Daoy (cell line): ENCODE results near the gene HOXB7. TPM values are rescaled to one million over a fixed set of nuclear protein-coding genes. Genes with fewer than 3 reads are reported as not detected.

Source experiments
- DNase-seq: peaks from one replicate; pipeline ENCODE4 v3.0.0-alpha.2; 2015; ENCODE audit warnings: low read depth
- total RNA-seq: library from RNA; depleted of rRNA; stranded (reverse); fragments of >200 nt; shearing (Covaris generic); gene quantifications from 2 replicates; pipeline ENCODE4 v1.2.3, GENCODE V29; 2014; rRNA removed

HOXB7 gene
- total RNA-seq, 1 experiment from 2014 or later, result 13.2 TPM

- no peak for DNase-seq
These were observed 43.6 kb downstream of the HOXB7 start for GRCh38 chr17:48567209-48567608.

GRCh38 chr17:48566717-48567116 lies 44.1 kb downstream of the HOXB7 start:
- DNase-seq, result no peak

DNA sequence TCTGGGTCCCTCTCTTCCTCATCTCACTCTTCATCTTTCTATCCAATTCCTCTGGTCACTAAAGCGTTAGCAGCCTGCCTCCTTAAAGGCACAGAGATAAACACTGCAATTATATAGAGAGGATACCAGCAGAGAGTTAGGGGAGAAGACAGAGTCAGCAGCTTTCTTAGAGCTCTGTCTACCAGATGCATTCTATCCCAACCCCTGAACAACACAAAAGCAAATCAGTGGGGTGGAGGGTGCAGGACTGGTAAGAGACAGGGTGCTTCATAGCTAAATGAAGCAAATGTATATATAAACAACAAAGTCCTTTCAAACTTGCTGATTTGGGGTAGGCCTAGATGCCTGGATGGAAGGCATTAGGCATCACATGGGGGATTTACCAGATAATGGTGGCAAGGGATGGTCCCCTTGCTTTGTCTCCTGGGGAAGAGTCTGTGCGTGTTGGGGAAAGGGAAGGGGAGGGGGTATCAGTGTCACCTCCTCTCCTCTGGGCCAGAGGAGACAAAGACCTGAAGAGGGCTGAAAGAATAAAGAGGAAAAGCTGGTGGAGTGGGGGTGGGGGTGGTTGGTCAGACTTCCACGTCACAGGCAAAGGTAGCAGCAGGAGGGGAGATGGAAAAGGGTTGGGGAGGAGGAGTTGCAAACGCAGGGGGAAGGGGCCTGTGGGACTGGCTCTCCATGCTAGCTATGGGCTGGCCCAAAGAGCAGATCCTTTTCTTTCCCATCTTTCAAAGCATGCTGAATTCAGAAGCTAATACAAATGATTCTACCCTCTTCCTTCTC lies 44.7 kb downstream of the HOXB7 start:
- no peak for DNase-seq

DNA sequence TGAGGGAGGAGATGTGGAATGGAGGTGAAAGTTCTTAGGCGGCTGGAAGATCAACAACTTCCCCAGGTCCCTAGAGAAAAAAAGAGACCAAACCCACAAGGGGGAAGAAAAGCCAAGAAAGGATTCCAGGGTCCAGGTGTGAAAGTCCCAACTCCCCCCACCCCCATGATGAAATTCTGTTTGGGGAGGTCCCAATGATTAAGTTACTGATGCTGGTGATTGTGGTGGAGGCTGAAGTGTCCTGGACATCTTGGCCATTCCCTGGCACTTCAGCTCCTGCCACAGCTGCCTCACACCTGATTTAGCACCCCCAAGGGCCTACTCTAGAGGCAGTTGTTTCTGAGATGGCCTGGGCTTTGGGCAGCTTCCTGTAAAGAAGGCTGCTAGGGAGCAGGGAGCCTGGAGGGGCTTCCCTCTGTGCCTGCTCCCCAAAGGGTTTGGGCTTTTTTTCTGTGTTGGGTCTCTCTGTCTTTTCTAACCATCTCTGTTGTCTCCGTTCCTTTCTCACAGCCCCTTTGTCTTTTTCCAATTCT lies 45.7 kb downstream of the HOXB7 start:
- no peak for DNase-seq

DNA sequence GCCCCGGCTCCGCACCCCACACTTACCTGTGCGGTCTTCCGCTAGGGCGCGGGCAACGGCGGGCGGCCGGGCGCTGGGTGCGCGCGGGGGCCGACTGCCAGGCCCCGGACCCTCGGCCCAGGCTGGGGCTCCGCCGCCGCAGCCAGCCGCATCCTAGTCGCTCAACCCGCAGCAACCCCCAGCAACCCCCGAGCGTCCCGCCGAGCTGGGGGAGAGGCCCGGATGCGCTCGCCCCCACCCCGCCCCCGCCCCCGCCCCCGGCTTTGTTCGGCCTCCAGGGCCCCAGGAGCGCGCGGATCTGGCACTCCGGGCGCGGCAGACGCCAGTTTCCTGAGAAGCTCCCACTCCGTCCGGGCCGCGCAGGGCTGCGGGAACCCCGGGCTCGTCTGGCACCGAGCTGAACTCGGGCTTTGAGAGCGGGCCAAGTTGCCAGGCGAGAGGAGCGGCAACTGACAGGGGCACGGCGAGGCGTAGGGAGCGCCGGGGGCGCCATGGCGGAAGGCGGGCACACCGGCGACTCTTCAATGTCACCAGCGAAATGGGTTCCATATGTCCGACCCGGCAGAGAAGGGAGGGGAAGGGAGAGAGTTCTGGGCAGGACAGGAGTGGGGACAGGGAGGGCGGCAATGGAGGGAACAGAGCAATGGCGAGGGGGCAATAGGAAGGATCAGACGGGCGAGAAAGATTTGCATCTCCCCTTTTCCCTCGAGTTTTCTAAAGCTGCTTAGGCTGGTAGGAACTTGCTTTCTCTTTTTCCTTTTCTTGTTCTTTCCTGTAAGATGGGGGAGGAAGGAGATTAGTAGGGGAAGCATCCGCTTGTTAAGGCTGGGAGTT lies 46.4 kb downstream of the HOXB7 start:
- DNase-seq, result no peak

- DNase-seq, result no peak
These were observed 47.0 kb downstream of the HOXB7 start for GRCh38 chr17:48563867-48564187.

DNA sequence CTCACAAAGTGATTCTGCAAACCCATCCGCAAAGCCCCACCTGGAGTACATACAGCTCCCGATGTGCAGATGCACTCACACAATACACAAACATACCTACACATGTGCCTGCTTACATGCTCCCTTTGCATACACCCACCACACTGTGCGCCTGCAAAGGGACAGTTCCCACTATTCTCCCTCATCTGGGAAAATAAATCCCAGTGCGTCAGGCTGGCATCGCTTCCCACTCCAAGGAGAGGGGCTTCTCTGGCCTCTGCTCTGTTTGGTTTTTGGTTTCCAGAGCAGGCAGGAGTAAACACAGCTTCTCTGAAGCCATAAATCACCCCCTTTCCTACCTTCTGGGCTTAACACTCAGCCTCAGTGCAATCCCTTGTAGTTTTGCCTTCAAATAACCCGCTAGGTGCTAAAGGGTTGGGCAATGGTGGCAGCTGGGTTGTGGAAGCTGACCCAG lies 47.4 kb downstream of the HOXB7 start:
- no peak for DNase-seq

DNA sequence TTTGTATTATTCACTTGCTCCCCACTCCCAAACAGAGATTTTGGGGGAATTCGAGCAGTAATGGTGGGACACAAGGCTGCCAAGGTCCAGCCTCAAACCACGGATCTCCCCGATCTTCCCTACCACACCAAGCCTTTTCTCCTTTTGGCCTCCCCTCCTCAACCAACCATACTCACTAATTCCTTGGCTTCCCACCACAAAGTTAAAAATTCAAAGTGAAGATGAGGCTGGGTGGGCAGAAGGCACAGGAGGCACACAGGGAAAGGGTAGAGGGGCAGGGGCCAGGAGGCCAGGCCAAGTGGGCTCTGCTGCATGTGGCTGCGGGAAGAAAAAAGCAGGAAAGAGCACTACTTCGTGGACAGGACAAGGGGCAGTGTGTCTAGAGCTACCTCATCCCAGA lies 47.9 kb downstream of the HOXB7 start:
- no peak for DNase-seq

- no peak for DNase-seq
These were observed 48.7 kb downstream of the HOXB7 start for GRCh38 chr17:48561884-48562810.

DNA sequence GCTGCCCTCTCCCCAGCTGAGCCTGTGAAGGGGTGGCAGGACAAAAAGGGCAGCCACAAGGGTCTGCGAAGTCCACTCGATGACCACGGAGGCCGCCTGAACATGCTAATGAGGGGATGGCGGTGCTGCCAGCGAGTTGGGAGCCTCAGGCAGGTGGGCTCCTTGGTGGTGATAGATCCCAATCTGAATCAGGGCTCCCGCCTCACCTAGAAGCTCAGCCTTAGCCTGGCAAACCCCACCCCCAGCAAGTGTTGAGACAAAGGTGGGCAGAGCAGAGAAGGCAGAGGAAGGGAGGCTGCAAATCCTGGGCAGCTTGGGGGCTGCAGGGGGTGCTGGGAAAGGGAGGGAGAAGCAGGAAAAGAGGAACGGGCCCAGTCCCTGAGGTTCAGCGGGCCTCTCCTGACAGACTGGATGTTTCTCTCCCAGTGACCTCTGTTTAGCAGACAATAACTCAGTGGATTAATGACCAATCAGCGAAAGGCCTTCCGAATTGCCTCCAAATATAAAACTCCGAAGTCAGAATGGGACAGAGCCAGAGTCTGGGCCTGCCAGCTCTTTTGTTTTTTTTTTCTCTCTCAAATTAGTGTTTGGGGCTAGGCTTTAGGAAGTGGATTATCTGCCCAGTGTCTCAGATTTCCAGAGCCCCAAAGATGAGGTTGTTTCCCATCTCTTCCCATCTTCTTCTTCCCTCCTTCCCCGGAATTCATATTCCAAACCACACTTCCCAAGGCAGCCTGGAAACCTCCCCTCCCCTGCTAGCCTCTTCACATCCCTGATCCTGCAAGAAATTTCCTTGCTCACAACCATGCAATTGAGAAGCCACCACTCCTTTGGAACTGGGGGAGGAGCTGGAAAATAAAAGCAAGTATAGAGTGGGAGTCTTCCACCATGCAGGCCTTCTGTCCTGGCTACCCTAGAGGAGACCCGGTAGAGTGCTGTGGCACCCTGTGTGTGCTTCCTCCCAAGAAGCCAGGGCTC lies 50.7 kb downstream of the HOXB7 start:
- DNase-seq, result no peak

DNA sequence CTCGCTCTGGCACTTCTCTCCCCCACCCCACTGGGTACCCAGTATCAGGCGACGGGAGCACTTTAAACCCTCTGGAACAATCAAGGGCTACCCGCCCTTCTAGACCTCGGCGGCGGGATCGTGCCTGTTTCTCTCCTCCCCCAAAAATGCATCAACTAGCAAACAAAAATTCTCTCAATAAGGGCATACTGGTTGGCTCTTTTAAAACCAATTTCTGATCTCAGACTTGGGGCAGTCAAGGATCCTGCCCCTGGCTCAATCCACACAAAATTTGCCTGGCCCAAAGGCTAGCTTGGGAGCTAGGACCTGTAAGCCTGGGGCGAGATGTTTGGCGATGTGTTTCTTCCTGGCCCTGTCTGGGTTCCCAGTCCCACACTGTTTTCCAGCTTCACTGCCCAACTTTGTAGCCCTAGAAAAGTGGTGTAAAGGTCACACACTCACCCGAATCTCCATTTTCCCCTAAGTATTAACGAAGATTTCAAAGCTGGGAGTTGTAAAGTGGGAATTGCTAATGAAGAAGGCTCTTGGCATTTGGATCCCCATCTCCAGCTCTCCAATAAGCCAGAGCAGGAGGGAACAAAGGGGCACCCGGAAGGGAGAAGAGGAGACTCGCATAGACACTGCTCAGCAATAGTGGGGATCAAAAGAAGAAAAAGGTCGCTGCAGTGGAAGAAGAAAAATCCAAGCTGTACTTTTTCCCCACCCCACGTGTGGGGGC lies 51.5 kb downstream of the HOXB7 start:
- DNase-seq, result no peak

DNA sequence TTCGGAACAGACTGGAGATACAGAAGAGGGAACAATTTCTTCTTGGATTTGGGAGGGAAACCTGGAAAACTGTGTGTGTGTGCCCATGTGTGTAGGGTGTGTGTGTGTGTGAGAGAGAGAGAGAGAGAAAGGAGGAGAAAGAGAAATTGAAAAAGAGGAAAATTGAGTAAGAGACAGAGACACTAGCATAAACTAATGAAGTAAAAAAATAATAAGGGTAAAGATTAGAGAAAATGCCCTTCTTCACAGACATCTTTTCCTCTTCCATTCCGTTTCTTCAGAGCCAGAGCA lies 52.0 kb downstream of the HOXB7 start:
- no peak for DNase-seq

DNA sequence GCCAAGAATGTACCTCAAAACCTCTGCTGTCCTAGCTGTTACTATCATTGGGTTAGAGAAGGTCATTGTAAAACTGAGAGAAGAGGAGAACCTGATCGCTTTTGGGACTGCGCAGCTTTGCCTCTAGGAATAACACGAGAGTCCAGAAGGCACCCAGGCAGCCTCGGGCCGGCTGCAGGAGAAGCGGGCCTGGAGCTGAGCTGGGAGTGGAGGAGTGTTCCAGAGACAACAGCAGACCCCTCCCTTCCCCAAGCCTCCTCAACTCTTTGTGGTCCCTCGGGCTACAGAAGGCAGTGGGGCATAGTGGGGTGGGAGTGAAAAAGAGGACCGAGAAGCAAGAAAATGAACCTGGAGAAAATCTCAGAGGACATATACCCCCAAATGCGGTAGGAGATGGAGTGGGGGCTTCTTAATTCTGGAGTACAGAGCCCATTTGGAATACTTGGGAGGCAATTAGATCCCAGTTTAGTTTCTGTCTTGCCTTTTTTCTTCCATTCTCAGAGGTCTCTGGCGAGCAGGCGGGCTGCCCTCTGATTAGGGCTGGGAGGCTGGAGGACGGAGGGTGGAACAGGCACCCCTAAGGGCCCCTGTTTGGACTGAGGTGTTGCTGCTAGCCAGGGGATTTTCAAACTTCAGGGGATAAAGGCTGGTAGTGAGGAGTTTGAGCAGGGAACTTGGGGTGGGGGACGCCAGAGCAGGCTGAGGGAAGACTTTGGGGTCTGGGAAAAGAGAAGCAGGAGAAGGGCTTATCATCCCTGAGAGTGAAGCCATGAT lies 52.6 kb downstream of the HOXB7 start:
- no peak for DNase-seq

Other genes with a start within 250 kb of the HOXB7 start
- gene SKAP1, start 180.8 kb downstream of the HOXB7 start, total RNA-seq, result 0.17 TPM in 1 of 2 replicates, not detected in the other
- gene HOXB1, start 80.0 kb downstream of the HOXB7 start, total RNA-seq, result not detected in 2 replicates
- 1.3 and 15.9 TPM in 2 replicates for gene HOXB2, start 65.9 kb downstream of the HOXB7 start, total RNA-seq
- gene HOXB4, start 32.7 kb downstream of the HOXB7 start, total RNA-seq, result 0.68 and 2.5 TPM in 2 replicates
- gene HOXB3, start 20.8 kb downstream of the HOXB7 start, total RNA-seq, result 1.3 and 3.1 TPM in 2 replicates
- gene HOXB5, start 17.2 kb downstream of the HOXB7 start, total RNA-seq, result 0.06 TPM in 1 of 2 replicates, not detected in the other
- 2.4 and 6.7 TPM in 2 replicates for gene HOXB6, start 6.0 kb downstream of the HOXB7 start, total RNA-seq
- 6.9 and 12.4 TPM in 2 replicates for gene HOXB8, start 4.3 kb upstream of the HOXB7 start, total RNA-seq
- 4.7 and 10.6 TPM in 2 replicates for gene HOXB9, start 15.3 kb upstream of the HOXB7 start, total RNA-seq
- not detected in 2 replicates for gene PRAC1, start 111.5 kb upstream of the HOXB7 start, total RNA-seq
- not detected in 2 replicates for gene PRAC2, start 112.2 kb upstream of the HOXB7 start, total RNA-seq
- gene HOXB13, start 117.7 kb upstream of the HOXB7 start, total RNA-seq, result 2.5 and 3.2 TPM in 2 replicates
- gene TTLL6, start 206.2 kb upstream of the HOXB7 start, total RNA-seq, result not detected in 2 replicates
- gene CALCOCO2, start 220.0 kb upstream of the HOXB7 start, total RNA-seq, result 11.0 and 20.9 TPM in 2 replicates